Activated naive CD4-positive, alpha-beta T cell treated with Interleukin-2 at 50 U/mL for 16 hours (primary cell): ENCODE results near the gene WNT16.

ENCODE experiments used
- DNase-seq: peaks from one replicate; pipeline ENCODE4 v3.0.0-alpha.2; 2020

The WNT16 gene

GRCh38 chr7:121344497-121344896 lies 15.7 kb downstream of the WNT16 start:
- DNase-seq: no peak

DNA sequence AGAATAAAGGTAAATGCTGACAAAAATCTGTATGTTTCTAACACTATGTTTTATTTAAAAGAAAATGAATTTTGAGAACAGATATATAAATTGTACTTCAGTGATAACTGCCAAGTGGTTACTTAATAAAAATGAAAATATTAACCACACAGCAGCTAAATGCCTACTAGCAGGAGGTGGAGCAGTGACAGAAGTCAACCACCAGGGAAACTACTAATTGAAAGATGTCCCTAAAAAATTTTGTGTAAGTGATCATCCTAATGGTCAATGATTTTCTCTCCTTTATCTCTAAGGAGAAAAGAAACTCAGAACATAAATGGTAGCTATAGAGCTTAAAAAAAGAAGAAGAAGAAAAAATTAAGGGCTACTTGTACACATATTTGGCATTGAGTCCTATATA lies 22.9 kb downstream of the WNT16 start:
- DNase-seq: no peak

GRCh38 chr7:121352323-121352722 lies 23.5 kb downstream of the WNT16 start:
- DNase-seq: no peak

- no peak for DNase-seq
Observed at GRCh38 chr7:121355574-121355973, 26.8 kb downstream of the WNT16 start.

DNA sequence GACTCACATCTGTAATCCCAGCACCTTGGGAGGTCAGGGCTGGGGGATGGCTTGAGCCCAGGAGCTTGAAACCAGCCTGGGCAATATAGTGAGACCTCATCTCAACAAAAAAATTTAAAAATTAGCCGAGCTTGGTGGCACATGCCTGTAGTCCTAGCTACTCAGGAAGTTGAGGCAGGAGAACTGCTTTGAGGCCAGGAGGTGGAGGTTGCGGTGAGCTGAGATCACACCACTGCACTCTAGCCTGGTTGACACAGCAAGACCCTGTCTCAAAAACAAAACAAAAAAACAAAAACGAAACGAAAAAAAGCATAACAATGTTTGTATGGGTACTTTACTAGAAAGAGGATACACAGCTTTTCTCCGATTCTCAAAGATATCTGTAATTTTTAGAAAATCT lies 31.8 kb downstream of the WNT16 start:
- no peak for DNase-seq

GRCh38 chr7:121366852-121367431 lies 38.1 kb downstream of the WNT16 start:
- DNase-seq: no peak

- DNase-seq: no peak
Observed at GRCh38 chr7:121369462-121369861, 40.7 kb downstream of the WNT16 start.

- DNase-seq: no peak
Observed at GRCh38 chr7:121371367-121371766, 42.6 kb downstream of the WNT16 start.

DNA sequence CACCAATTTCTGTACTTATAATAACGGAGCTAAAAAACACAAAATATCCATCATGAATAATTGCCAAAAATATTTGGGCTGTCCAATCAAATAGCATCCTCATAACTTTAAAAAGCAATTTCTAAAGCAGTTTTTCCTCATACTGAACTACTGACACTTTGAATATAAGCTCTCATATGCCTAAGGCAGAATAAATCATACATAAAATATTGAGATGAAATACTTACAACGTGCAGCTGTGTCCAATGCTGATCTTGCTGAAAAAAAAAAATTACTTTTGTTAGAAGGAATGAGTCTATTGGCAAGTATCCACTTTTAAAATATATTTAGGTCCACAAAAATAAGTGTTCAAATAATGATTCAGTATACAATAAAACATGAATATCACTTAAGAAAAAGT lies 43.1 kb downstream of the WNT16 start:
- no peak for DNase-seq

DNA sequence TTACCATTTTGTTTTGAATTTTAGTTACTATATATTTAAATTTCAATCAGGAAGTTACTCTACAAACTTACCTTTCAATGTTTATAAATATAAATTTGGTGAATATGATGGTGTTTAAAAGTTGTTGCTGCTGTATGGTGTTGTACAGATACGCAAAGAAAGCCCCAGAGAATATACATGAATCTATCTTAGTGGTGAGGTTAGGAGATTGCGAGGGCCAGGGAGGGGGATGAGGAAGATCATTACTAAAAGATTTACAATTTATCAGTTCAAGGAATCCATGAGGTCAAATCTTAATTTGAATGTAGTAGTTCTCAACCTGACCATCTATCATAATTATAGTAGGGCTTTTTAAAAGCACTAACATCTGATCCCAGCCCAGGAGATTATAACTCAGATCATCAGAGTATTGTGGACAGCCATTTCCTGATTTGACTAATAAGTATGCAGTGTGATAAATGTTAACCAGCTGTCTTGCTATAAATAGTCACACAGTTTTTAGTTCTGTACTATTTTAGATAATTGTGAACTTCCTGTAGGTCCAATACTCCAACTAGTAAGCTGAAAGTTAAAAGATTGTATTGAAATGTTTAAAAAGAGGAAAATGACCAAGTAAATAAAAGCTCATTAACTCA lies 43.7 kb downstream of the WNT16 start:
- DNase-seq: no peak

- no peak for DNase-seq
Observed at GRCh38 chr7:121373177-121373576, 44.4 kb downstream of the WNT16 start.

- no peak for DNase-seq
Observed at GRCh38 chr7:121376979-121377378, 48.2 kb downstream of the WNT16 start.

- DNase-seq: no peak
Observed at GRCh38 chr7:121379930-121380329, 51.1 kb downstream of the WNT16 start.

- no peak for DNase-seq
Observed at GRCh38 chr7:121382473-121382872, 53.7 kb downstream of the WNT16 start.

- DNase-seq: no peak
Observed at GRCh38 chr7:121383235-121383910, 54.6 kb downstream of the WNT16 start.

DNA sequence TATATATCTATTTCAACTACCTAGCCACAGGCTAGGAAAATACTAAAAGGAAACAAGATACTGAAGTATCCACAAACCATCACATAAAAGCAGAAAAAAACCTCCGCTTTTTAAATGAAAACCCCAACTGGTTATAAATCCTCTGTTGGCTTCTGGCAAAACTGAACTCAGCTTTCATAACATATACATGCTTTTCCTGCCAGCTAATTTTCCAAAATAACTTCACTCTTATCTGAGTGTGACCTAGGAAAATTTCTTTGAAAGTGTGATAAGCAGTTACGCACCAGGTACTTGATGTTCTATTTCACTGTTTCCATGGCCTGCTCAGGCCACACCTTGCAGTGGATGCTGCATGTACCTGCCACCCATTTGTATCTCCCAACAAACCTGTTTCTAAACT lies 55.5 kb downstream of the WNT16 start:
- DNase-seq: no peak

- DNase-seq: no peak
Observed at GRCh38 chr7:121385056-121385799, 56.4 kb downstream of the WNT16 start.

- no peak for DNase-seq
Observed at GRCh38 chr7:121385800-121386179, 57.0 kb downstream of the WNT16 start.

GRCh38 chr7:121388950-121389349 lies 60.1 kb downstream of the WNT16 start:
- DNase-seq: no peak

GRCh38 chr7:121390109-121390508 lies 61.3 kb downstream of the WNT16 start:
- no peak for DNase-seq

- DNase-seq: no peak
Observed at GRCh38 chr7:121390617-121391016, 61.8 kb downstream of the WNT16 start.
